Muscle of back (tissue), 11 donors: Measurements from ENCODE around the gene DEPDC4. TPM values are rescaled to one million over a fixed set of nuclear protein-coding genes. Genes with fewer than 3 reads are reported as not detected.
"Not testable (repeated sequence)": the region's sequence is repeated elsewhere in the genome, so short reads cannot be mapped to it uniquely, and the experiment has no call there.

Experiments
- DNase-seq, 3 donors: peaks; one replicate each; pipeline versions ENCODE4 v3.0.0 to v3.0.0-alpha.2; 2013
- polyA plus RNA-seq, 10 donors: library from polyadenylated mRNA; unstranded; fragments of 120-200 nt; gene quantifications; one replicate each; pipeline ENCODE4 v1.2.1, GENCODE V29; 2013; ENCODE audit not compliant: insufficient read length in 10 of 10

The DEPDC4 gene
- polyA plus RNA-seq, 10 donors, result 1.0 to 3.6 (median 1.6) TPM

GRCh38 chr12:100265107-100265506, 1.8 kb downstream of the DEPDC4 start:
- not testable (repeated sequence) for DNase-seq

GRCh38 chr12:100263131-100263530, 3.7 kb downstream of the DEPDC4 start:
- DNase-seq, result no peak

- DNase-seq, result no peak
Measured at GRCh38 chr12:100258127-100258526, 8.8 kb downstream of the DEPDC4 start.

GRCh38 chr12:100254876-100255275, 12.0 kb downstream of the DEPDC4 start:
- DNase-seq, result no peak

GRCh38 chr12:100253437-100253836, 13.4 kb downstream of the DEPDC4 start:
- no peak for DNase-seq

- DNase-seq, result no peak
Measured at GRCh38 chr12:100251917-100252316, 15.0 kb downstream of the DEPDC4 start.

- DNase-seq, result no peak
Measured at GRCh38 chr12:100249941-100250340, 16.9 kb downstream of the DEPDC4 start.

- no peak for DNase-seq
Measured at GRCh38 chr12:100248886-100249285, 18.0 kb downstream of the DEPDC4 start.

- no peak for DNase-seq
Measured at GRCh38 chr12:100247765-100248164, 19.1 kb downstream of the DEPDC4 start.

- DNase-seq, result no peak
Measured at GRCh38 chr12:100243137-100243536, 23.7 kb downstream of the DEPDC4 start.

GRCh38 chr12:100239589-100239988, 27.3 kb downstream of the DEPDC4 start:
- no peak for DNase-seq

- no peak for DNase-seq
Measured at GRCh38 chr12:100238801-100239200, 28.1 kb downstream of the DEPDC4 start.

GRCh38 chr12:100234591-100235304, 32.1 kb downstream of the DEPDC4 start:
- DNase-seq, result peak; percentile 41 to 63 (median 46)

- DNase-seq, result peak; percentile 17 to 50 (median 23)
Measured at GRCh38 chr12:100234166-100234565, 32.7 kb downstream of the DEPDC4 start.

GRCh38 chr12:100231873-100232272, 35.0 kb downstream of the DEPDC4 start:
- DNase-seq, result not testable (repeated sequence)

GRCh38 chr12:100229876-100230275, 37.0 kb downstream of the DEPDC4 start:
- DNase-seq, result no peak

GRCh38 chr12:100229036-100229635, 37.7 kb downstream of the DEPDC4 start:
- DNase-seq, result no peak

- DNase-seq, result no peak
Measured at GRCh38 chr12:100225491-100225890, 41.4 kb downstream of the DEPDC4 start.

- not testable (repeated sequence) for DNase-seq
Measured at GRCh38 chr12:100222173-100222572, 44.7 kb downstream of the DEPDC4 start.

- DNase-seq, result no peak
Measured at GRCh38 chr12:100221523-100221922, 45.4 kb downstream of the DEPDC4 start.

- no peak for DNase-seq
Measured at GRCh38 chr12:100219328-100220109, 47.4 kb downstream of the DEPDC4 start.

GRCh38 chr12:100216337-100216736, 50.5 kb downstream of the DEPDC4 start:
- no peak for DNase-seq

GRCh38 chr12:100215209-100215608, 51.7 kb downstream of the DEPDC4 start:
- DNase-seq, result no peak
